ENCODE data around the gene PAXIP1. TPM values are rescaled to one million over a fixed set of nuclear protein-coding genes. Genes with fewer than 3 reads are reported as not detected.
"Not testable (repeated sequence)": the region's sequence is repeated elsewhere in the genome, so short reads cannot be mapped to it uniquely, and the experiment has no call there.

The PAXIP1 gene
- total and polyA plus RNA-seq, 2 donors (not counting 1 experiment from before 2014, with no cell fraction given), result 5.8 to 6.4 TPM

- H3K4me3 ChIP-seq (replicated peaks in 1 of 4; ENCODE audit: control extremely low read depth in 1 of 4, insufficient read depth in 1 of 4, low read depth in 3 of 4, low read length in 4 of 4), result no peak overlapping the region
- DNase-seq (ENCODE audit: low read depth in 2 of 2), result no peak
- no peaks in the 10 kb centered on the region for H4K20me1 ChIP-seq (ENCODE audit: control insufficient read depth, extremely low read depth, insufficient read depth, low read length)
- no peaks in the 10 kb centered on the region for H3K4me1 ChIP-seq (ENCODE audit: control insufficient read depth, extremely low read depth, insufficient read depth, low read length)
- no peak overlapping the region for H3K27ac ChIP-seq (ENCODE audit: insufficient read depth, low read length)
- H3K27me3 ChIP-seq (ENCODE audit: control insufficient read depth, insufficient read depth, low read length), result no peaks in the 10 kb centered on the region
- H3K4me2 ChIP-seq (ENCODE audit: extremely low read depth, insufficient read depth, low read length), result no peak overlapping the region
- H3K36me3 ChIP-seq (ENCODE audit: control insufficient read depth, insufficient read depth, low read length), result no peaks in the 10 kb centered on the region
- H3K9ac ChIP-seq (ENCODE audit: insufficient read depth, low read length), result no peak overlapping the region
- TF ChIP-seq EZH2 (IDR thresholded peaks at IDR 0.05; ENCODE audit: low read length, missing control alignments) (no peak), CTCF (conservative IDR thresholded peaks at IDR 0.05 in 1 of 2, IDR thresholded peaks at IDR 0.05 in 1 of 2; ENCODE audit: low read depth in 1 of 2, low read length in 2 of 2) (no peak)
- no peaks in the 10 kb centered on the region for H3K79me2 ChIP-seq (ENCODE audit: control insufficient read depth, insufficient read depth, low read length)
- no peaks in the 10 kb centered on the region for H3K9me3 ChIP-seq (ENCODE audit: control insufficient read depth, insufficient read depth, low read depth, low read length)
- H2AFZ ChIP-seq (ENCODE audit: low read length), result no peak overlapping the region
These were observed 40.8 kb upstream of the PAXIP1 start for GRCh38 chr7:155043756-155044155.

- Histone ChIP-seq H3K4me2 (ENCODE audit: extremely low read depth, insufficient read depth, low read length) (no peak overlapping the region), H3K79me2 (ENCODE audit: control insufficient read depth, insufficient read depth, low read length) (no peaks in the 10 kb centered on the region), H3K4me3 (replicated peaks in 1 of 4; ENCODE audit: control extremely low read depth in 1 of 4, insufficient read depth in 1 of 4, low read depth in 3 of 4, low read length in 4 of 4) (no peak overlapping the region), H3K9me3 (ENCODE audit: control insufficient read depth, insufficient read depth, low read depth, low read length) (no peaks in the 10 kb centered on the region), H3K27me3 (ENCODE audit: control insufficient read depth, insufficient read depth, low read length) (no peaks in the 10 kb centered on the region), H3K27ac (ENCODE audit: insufficient read depth, low read length) (no peak overlapping the region), H3K4me1 (ENCODE audit: control insufficient read depth, extremely low read depth, insufficient read depth, low read length) (no peaks in the 10 kb centered on the region), H4K20me1 (ENCODE audit: control insufficient read depth, extremely low read depth, insufficient read depth, low read length) (no peaks in the 10 kb centered on the region), H2AFZ (ENCODE audit: low read length) (no peak overlapping the region), H3K9ac (ENCODE audit: insufficient read depth, low read length) (no peak overlapping the region), H3K36me3 (ENCODE audit: control insufficient read depth, insufficient read depth, low read length) (no peaks in the 10 kb centered on the region)
- DNase-seq (ENCODE audit: low read depth in 2 of 2), result no peak
- TF ChIP-seq CTCF (conservative IDR thresholded peaks at IDR 0.05 in 1 of 2, IDR thresholded peaks at IDR 0.05 in 1 of 2; ENCODE audit: low read depth in 1 of 2, low read length in 2 of 2), result no peak
- TF ChIP-seq EZH2 (IDR thresholded peaks at IDR 0.05; ENCODE audit: low read length, missing control alignments), result no peak
These were observed 35.4 kb upstream of the PAXIP1 start for GRCh38 chr7:155038335-155038734.

- H3K27me3 ChIP-seq (ENCODE audit: control insufficient read depth, insufficient read depth, low read length); H3K4me1 ChIP-seq (ENCODE audit: control insufficient read depth, extremely low read depth, insufficient read depth, low read length); H3K4me3 ChIP-seq (replicated peaks in 1 of 4; ENCODE audit: control extremely low read depth in 1 of 4, insufficient read depth in 1 of 4, low read depth in 3 of 4, low read length in 4 of 4); DNase-seq (ENCODE audit: low read depth in 2 of 2); H3K9ac ChIP-seq (ENCODE audit: insufficient read depth, low read length); H3K9me3 ChIP-seq (ENCODE audit: control insufficient read depth, insufficient read depth, low read depth, low read length); H3K27ac ChIP-seq (ENCODE audit: insufficient read depth, low read length); H2AFZ ChIP-seq (ENCODE audit: low read length); H3K79me2 ChIP-seq (ENCODE audit: control insufficient read depth, insufficient read depth, low read length); H4K20me1 ChIP-seq (ENCODE audit: control insufficient read depth, extremely low read depth, insufficient read depth, low read length); H3K36me3 ChIP-seq (ENCODE audit: control insufficient read depth, insufficient read depth, low read length); H3K4me2 ChIP-seq (ENCODE audit: extremely low read depth, insufficient read depth, low read length): not testable (repeated sequence)
These were observed 31.6 kb upstream of the PAXIP1 start for GRCh38 chr7:155034495-155034894.
